GM18951 (cell line): ENCODE measurements around the gene CD44.

Source experiments
- POLR2A ChIP-seq: IDR thresholded peaks from 4 replicates; pipeline ENCODE4 v1.6.1; 2011; ENCODE audit warnings: mild to moderate bottlenecking; ENCODE audit not compliant: insufficient read length, insufficient read depth; ENCODE audit errors: extremely low read depth
- in situ Hi-C: fragments of 300-500 bp; cut with MboI; formaldehyde crosslinking; loops from one replicate; pipeline ENCODE4 v1.12.0; 2022; ENCODE audit warnings: low sequenced_read_pairs, mixed read lengths, inconsistent platforms; ENCODE audit not compliant: unreplicated experiment

The CD44 gene

DNA sequence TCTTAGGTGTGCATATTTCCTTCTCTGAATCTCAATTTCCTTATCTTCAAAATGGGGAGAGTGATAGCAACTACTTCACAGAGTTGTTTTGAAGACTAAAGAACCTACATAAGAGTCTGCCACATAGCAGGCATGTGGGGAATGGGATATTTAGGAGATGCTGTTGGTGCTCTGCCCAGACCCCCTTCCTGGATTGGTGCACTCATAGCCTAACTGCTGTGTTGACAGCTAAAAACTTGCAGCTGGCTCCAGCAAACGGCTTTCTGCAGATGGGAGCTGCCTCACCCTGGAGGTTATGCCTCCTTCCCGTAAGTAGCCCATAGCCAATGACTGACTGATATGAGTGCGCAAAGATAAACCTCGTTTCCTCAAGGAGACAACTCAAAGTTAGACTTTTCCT lies 106.1 kb downstream of the CD44 start:
- in situ Hi-C loops, result no loop called here
- no peak for TF ChIP-seq POLR2A

- no peak for TF ChIP-seq POLR2A
- in situ Hi-C loops, result no loop called here
Observed at GRCh38 chr11:35245786-35246185, 106.8 kb downstream of the CD44 start.

DNA sequence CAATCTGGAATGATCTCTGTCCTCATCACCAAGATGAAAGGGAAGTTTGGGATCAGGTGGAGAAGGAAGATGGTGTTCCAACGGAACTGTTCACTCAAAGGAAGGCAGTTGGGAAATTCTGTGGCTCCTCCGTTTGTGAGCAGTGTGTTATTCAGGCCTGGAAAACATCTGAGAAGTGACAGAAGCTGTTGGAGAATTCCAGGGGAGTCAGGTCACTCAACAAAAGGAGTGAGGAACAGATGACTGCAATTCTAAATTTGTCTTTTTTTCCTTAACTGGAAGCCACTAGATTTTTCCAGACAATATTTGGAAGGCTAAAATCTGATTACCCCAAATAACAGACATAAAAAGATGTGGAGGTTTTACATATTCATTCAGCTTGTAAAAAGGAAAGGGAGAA lies 107.8 kb downstream of the CD44 start:
- in situ Hi-C loops, result no loop called here
- TF ChIP-seq POLR2A, result no peak

DNA sequence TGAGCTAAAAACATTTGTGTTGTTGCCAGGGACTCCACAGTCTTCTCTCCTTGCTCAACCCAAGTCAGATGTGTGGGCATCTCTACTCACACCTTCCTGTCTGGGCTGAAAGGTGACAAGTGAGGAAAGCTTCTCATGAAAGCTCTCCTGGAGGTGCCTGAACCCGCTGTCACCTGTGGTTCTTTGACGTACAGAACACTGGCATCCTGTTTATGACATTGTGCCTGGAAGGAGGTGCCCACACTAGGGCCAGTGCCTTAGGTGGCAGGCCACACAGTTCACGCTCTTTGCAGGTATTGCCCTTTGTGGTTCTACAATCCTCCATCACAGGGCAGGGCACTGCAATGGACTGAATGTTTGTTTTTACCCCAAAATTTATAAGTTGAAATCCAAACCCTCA lies 108.5 kb downstream of the CD44 start:
- in situ Hi-C loops, result no loop called here
- no peak for TF ChIP-seq POLR2A

DNA sequence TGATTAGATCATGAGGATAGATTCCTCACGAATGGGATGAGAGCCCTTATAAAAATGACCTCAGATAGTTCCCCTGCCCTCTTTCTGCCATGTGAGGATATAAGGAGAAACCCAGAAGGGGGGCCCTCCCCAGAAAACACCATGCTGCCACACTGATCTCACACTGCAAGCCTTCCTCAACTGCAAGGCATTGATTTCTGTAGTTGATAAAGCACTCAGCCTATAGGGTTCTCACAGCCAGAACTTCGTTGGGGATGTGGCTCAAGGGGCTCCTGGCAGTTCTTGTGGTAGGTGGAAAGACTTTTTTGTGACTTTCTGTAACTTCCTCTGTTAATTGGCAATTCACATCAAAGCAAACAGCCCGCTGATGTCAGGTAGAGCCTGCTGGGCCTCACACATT lies 108.9 kb downstream of the CD44 start:
- no peak for TF ChIP-seq POLR2A
- in situ Hi-C loops, result no loop called here

- no peak for TF ChIP-seq POLR2A
- in situ Hi-C loops, result no loop called here
Observed at GRCh38 chr11:35248558-35249323, 109.8 kb downstream of the CD44 start.

- in situ Hi-C loops, result no loop called here
- TF ChIP-seq POLR2A, result no peak
Observed at GRCh38 chr11:35250192-35250591, 111.2 kb downstream of the CD44 start.

- in situ Hi-C loops, result no loop called here
- TF ChIP-seq POLR2A, result no peak
Observed at GRCh38 chr11:35250621-35251020, 111.7 kb downstream of the CD44 start.

- TF ChIP-seq POLR2A, result no peak
- in situ Hi-C loops, result no loop called here
Observed at GRCh38 chr11:35253237-35253636, 114.3 kb downstream of the CD44 start.

GRCh38 chr11:35255514-35255913 lies 116.5 kb downstream of the CD44 start:
- TF ChIP-seq POLR2A, result no peak
- in situ Hi-C loops, result no loop called here

DNA sequence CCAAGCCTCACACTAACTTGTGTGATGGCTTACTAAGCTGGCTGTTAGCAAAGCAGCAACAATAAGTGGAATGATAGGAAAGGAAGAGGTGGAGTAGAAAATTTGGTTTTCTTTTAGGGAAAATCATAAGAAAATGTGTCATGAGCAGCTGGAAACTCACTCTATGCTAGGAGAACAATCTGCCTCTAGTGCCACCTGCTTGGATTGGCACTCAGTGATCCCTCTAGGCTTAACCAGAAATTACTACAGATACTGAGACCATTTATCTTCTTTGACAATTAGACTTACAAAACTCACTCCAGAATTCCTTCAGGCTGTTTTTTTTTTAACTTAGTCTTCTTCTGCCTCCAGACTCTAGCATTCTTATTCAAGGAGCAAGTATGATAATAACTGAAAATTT lies 117.3 kb downstream of the CD44 start:
- no peak for TF ChIP-seq POLR2A
- in situ Hi-C loops, result no loop called here

GRCh38 chr11:35257281-35257680 lies 118.3 kb downstream of the CD44 start:
- in situ Hi-C loops, result no loop called here
- TF ChIP-seq POLR2A, result no peak

GRCh38 chr11:35259529-35259928 lies 120.6 kb downstream of the CD44 start:
- no peak for TF ChIP-seq POLR2A
- in situ Hi-C loops, result no loop called here

DNA sequence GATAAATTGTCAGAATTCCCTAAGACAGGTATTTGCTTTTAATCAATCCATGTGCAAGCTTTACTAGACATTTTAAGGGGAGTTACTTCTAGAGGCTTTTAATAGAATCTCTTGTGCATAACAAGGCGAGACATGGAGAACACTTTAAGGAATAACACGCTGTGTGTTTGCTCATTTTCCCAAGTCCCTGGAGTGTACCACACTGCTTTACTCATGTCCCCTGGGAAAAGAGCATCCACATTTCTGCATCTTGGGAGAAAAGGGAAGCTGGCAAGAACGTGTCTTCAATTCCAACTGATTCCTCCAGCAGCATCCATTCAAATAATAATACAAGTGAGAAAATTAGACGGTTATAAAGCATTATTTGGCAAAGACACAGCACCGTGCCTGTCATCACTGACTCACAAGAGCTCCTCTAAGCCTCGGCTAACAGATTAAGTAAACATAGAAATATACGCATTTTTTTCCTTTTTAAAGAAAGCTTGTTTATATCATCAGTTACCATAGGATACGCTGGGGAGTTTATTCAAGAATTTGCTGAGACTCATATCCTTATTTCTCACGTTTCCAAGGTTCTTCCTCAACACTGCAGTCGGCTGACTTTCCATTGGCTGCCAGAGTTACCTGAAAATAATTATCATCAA lies 121.5 kb downstream of the CD44 start:
- in situ Hi-C loops, result no loop called here
- TF ChIP-seq POLR2A, result no peak
